HCT116 (cell line): Measurements from ENCODE around the gene SUSD6. TPM values are rescaled to one million over a fixed set of nuclear protein-coding genes. Genes with fewer than 3 reads are reported as not detected.

Experiments
- ATAC-seq: fragments of 200-7000 bp; cut with Tn5 transposase; 2 replicates; pipeline ENCODE4 v1.9.1; 2020; ENCODE audit warnings: mild to moderate bottlenecking, moderate library complexity
- BruUV-seq: library from RNA; stranded (reverse); fragments of 400-500 nt; replicated peaks from 2 replicates; lab custom pipeline; 2021; lab: Mats Ljungman, UMichigan
- CTCF ChIA-PET: fragments of 300-600 bp; sonication (Branson Sonifier 250); formaldehyde crosslinking; loops from one replicate; lab custom pipeline; 2021; ENCODE audit warnings: antibody characterized with exemption; lab: Charles Lee
- POLR2A ChIA-PET: fragments of 300-600, 350-600 bp; sonication (Branson Sonifier 250); formaldehyde crosslinking; loops from one replicate; lab custom pipeline; 2021; ENCODE audit warnings: antibody characterized with exemption; lab: Charles Lee
- RAD21 ChIA-PET, 2 experiments: fragments of 300-600 bp; sonication (Branson Sonifier 250); formaldehyde crosslinking; loops; one replicate each; lab custom pipeline; 2023; ENCODE audit warnings: low total read pairs in 2 of 2; ENCODE audit not compliant: uncharacterized antibody in 2 of 2, unreplicated experiment in 2 of 2, low non-redundant PET in 1 of 2; lab: Charles Lee
- DNase-seq: peaks from one replicate; pipeline ENCODE4 v3.0.0-alpha.2; 2010; ENCODE audit warnings: low read depth, low spot score
- H2AFZ ChIP-seq: fragments of 200-600 bp; shearing (Covaris generic), sonication (generic); 2 replicates; pipeline ENCODE4 v1.6.1; 2017; ENCODE audit warnings: low read depth, mixed run types, mixed read lengths, antibody characterized with exemption, low read length; ENCODE audit not compliant: poor library complexity, severe bottlenecking
- H3K27ac ChIP-seq: 2 replicates; pipeline ENCODE4 v1.5.1; 2012; ENCODE audit warnings: low read depth, low read length
- H3K27me3 ChIP-seq: fragments of 200-600 bp; sonication (generic); 2 replicates; pipeline ENCODE4 v1.6.1; 2016; ENCODE audit warnings: mixed run types, low read length, mixed read lengths; ENCODE audit not compliant: insufficient read depth
- H3K36me3 ChIP-seq, 2 experiments: fragments of 200-500 bp in 1 of 2; fragments of 200-600 bp in 1 of 2; sonication (Bioruptor generic) in 1 of 2; sonication (generic) in 1 of 2; 2 replicates each; pipeline versions ENCODE4 v1.5.1 to v1.6.1; 2014 to 2016; ENCODE audit warnings: low read length in 2 of 2, inconsistent platforms in 1 of 2, mixed read lengths in 1 of 2, mixed run types in 1 of 2; ENCODE audit not compliant: insufficient read depth in 2 of 2, control insufficient read depth in 1 of 2
- H3K4me1 ChIP-seq, 2 experiments: fragments of 200-600 bp in 1 of 2; sonication (generic) in 1 of 2; 2 replicates each; pipeline versions ENCODE4 v1.5.1 to v1.6.1; 2012 to 2017; ENCODE audit warnings: low read length in 2 of 2, inconsistent platforms in 1 of 2, mild to moderate bottlenecking in 1 of 2, mixed read lengths in 1 of 2, mixed run types in 1 of 2, moderate library complexity in 1 of 2; ENCODE audit not compliant: insufficient read depth in 2 of 2, control insufficient read depth in 1 of 2
- H3K4me2 ChIP-seq: fragments of 200-600 bp; sonication (generic); 2 replicates; pipeline ENCODE4 v1.6.1; 2017; ENCODE audit warnings: mixed run types, low read length, mixed read lengths
- H3K4me3 ChIP-seq, 2 experiments: fragments of 200-600 bp in 1 of 2; sonication (generic) in 1 of 2; replicated peaks in 1 of 2; 2 replicates each; pipeline ENCODE4 v1.5.1; 2011 to 2016; ENCODE audit warnings: low read length in 2 of 2, control low read depth in 1 of 2, low read depth in 1 of 2, mild to moderate bottlenecking in 1 of 2, mixed read lengths in 1 of 2, mixed run types in 1 of 2
- H3K79me2 ChIP-seq: fragments of 200-600 bp; sonication (generic); 2 replicates; pipeline ENCODE4 v1.6.1; 2017; ENCODE audit warnings: mild to moderate bottlenecking, mixed run types, low read length, moderate library complexity, mixed read lengths; ENCODE audit not compliant: insufficient read depth
- H3K9ac ChIP-seq: fragments of 200-600 bp; sonication (generic); 2 replicates; pipeline ENCODE4 v1.6.1; 2016; ENCODE audit warnings: low read length, mixed read lengths
- H3K9me2 ChIP-seq: fragments of 200-600 bp; sonication (generic), shearing (Covaris generic); 2 replicates; pipeline ENCODE4 v1.6.1; 2017; ENCODE audit warnings: mixed run types, mild to moderate bottlenecking, moderate library complexity; ENCODE audit not compliant: insufficient read depth
- H3K9me3 ChIP-seq, 2 experiments: fragments of 200-500 bp in 1 of 2; fragments of 200-600 bp in 1 of 2; sonication (Bioruptor generic) in 1 of 2; sonication (generic) in 1 of 2; 2 replicates each; pipeline ENCODE4 v1.6.1; 2014 to 2017; ENCODE audit warnings: low read length in 2 of 2, mixed read lengths in 2 of 2, inconsistent platforms in 1 of 2, low read depth in 1 of 2, mild to moderate bottlenecking in 1 of 2, mixed run types in 1 of 2, moderate library complexity in 1 of 2; ENCODE audit not compliant: control insufficient read depth in 1 of 2, insufficient read depth in 1 of 2
- H4K20me1 ChIP-seq: fragments of 200-600 bp; sonication (generic), shearing (Covaris generic); 2 replicates; pipeline ENCODE4 v1.6.1; 2017; ENCODE audit warnings: mixed run types, mild to moderate bottlenecking, moderate library complexity; ENCODE audit not compliant: insufficient read depth
- CBX3 ChIP-seq: IDR thresholded peaks from 2 replicates; pipeline ENCODE4 v1.6.1; 2012; ENCODE audit warnings: low read depth
- CEBPB ChIP-seq: IDR thresholded peaks from 2 replicates; pipeline ENCODE4 v1.6.1; 2012; ENCODE audit warnings: low read depth
- EGR1 ChIP-seq: IDR thresholded peaks from 2 replicates; pipeline ENCODE4 v1.6.1; 2012; ENCODE audit warnings: low read depth
- ELF1 ChIP-seq: IDR thresholded peaks from 2 replicates; pipeline ENCODE4 v1.6.1; 2012; ENCODE audit warnings: low read depth, borderline replicate concordance
- EZH2phosphoT487 ChIP-seq: fragments of 200-600 bp; IDR thresholded peaks from 2 replicates; pipeline ENCODE4 v1.6.1; 2018; ENCODE audit warnings: antibody characterized with exemption, borderline replicate concordance
- RAD21 ChIP-seq: IDR thresholded peaks from 2 replicates; pipeline ENCODE4 v1.6.1; 2012; ENCODE audit warnings: low read depth, mild to moderate bottlenecking
- REST ChIP-seq: IDR thresholded peaks from 2 replicates; pipeline ENCODE4 v1.6.1; 2012; ENCODE audit warnings: low read depth
- SP1 ChIP-seq: IDR thresholded peaks from 2 replicates; pipeline ENCODE4 v1.6.1; 2012; ENCODE audit warnings: low read depth
- YY1 ChIP-seq: IDR thresholded peaks from 2 replicates; pipeline ENCODE4 v1.6.1; 2011; ENCODE audit warnings: low read length, low read depth, moderate library complexity, mild to moderate bottlenecking; ENCODE audit not compliant: insufficient replicate concordance; ENCODE audit errors: extremely low read depth
- intact Hi-C: fragments of 100-400 bp; cut with micrococcal nuclease; formaldehyde crosslinking; loops from 2 replicates; pipeline ENCODE4 v1.10.0; 2022
- total RNA-seq: library from RNA; stranded (reverse); gene quantifications from one replicate; pipeline ENCODE4 v1.2.1, GENCODE V29; 2021; ENCODE audit not compliant: unreplicated experiment

SUSD6 gene
- total RNA-seq, 1 experiment from 2014 or later, result 6.4 TPM

GRCh38 chr14:69755784-69756183 lies 144.4 kb downstream of the SUSD6 start:
- no peak overlapping the region for H3K4me3 ChIP-seq
- H3K79me2 ChIP-seq, result no peaks in the 10 kb centered on the region
- no peaks in the 10 kb centered on the region for H3K4me1 ChIP-seq
- intact Hi-C loops, result no loop called here
- ATAC-seq (no peak), DNase-seq (no peak)
- CTCF ChIA-PET, result no interaction called here
- H3K27ac ChIP-seq, result no peak overlapping the region
- H3K9ac ChIP-seq, result no peak overlapping the region
- no peaks in the 10 kb centered on the region for H4K20me1 ChIP-seq
- RAD21 ChIA-PET, result no interaction called here
- TF ChIP-seq CEBPB (no peak), CBX3 (no peak), EGR1 (no peak), ELF1 (no peak), YY1 (no peak)
- H3K27me3 ChIP-seq, result no peaks in the 10 kb centered on the region
- no peaks in the 10 kb centered on the region for H3K36me3 ChIP-seq
- no peaks in the 10 kb centered on the region for H3K9me2 ChIP-seq
- H2AFZ ChIP-seq, result no peak overlapping the region
- no TSS peak for BruUV-seq
- POLR2A ChIA-PET, result interaction anchor here (1.4 kb wide), 1 partner anchor 11 kb away, joined by 4 read pairs; the partner anchor contains the start of gene SRSF5
- no peaks in the 10 kb centered on the region for H3K9me3 ChIP-seq
- no peak overlapping the region for H3K4me2 ChIP-seq

- intact Hi-C loops, result no loop called here
- Histone ChIP-seq H3K79me2 (no peaks in the 10 kb centered on the region), H3K9ac (no peak overlapping the region), H3K36me3 (no peaks in the 10 kb centered on the region), H3K27me3 (no peaks in the 10 kb centered on the region), H3K9me3 (no peaks in the 10 kb centered on the region), H3K27ac (no peak overlapping the region), H3K4me1 (no peaks in the 10 kb centered on the region), H4K20me1 (no peaks in the 10 kb centered on the region), H3K4me3 (no peak overlapping the region), H2AFZ (no peak overlapping the region), H3K4me2 (no peak overlapping the region), H3K9me2 (no peaks in the 10 kb centered on the region)
- DNase-seq (no peak), ATAC-seq (no peak)
- ChIA-PET CTCF (no interaction called here), POLR2A (no interaction called here), RAD21 (no interaction called here)
- BruUV-seq, result no TSS peak
- TF ChIP-seq RAD21 (no peak), REST (no peak), EZH2phosphoT487 (no peak), SP1 (no peak)
Observed at GRCh38 chr14:69756298-69756697, 144.9 kb downstream of the SUSD6 start.
